BE2C (cell line): ENCODE measurements around the gene CUL1.
"Not testable (repeated sequence)": the region's sequence is repeated elsewhere in the genome, so short reads cannot be mapped to it uniquely, and the experiment has no call there.

Experiments
- DNase-seq: peaks from one replicate; pipeline ENCODE4 v3.0.0-alpha.2; 2020
- H3K27me3 ChIP-seq: fragments of 250-450 bp; sonication (Bioruptor Pico); 2 replicates; pipeline ENCODE4 v1.5.1; 2020; ENCODE audit warnings: mild to moderate bottlenecking
- H3K36me3 ChIP-seq: fragments of 250-450 bp; sonication (Bioruptor Pico); 2 replicates; pipeline ENCODE4 v1.5.1; 2020; ENCODE audit warnings: mild to moderate bottlenecking
- H3K4me1 ChIP-seq: fragments of 250-450 bp; sonication (Bioruptor Pico); 2 replicates; pipeline ENCODE4 v1.5.1; 2020
- H3K4me3 ChIP-seq: 2 replicates; pipeline ENCODE4 v1.5.1; 2011; ENCODE audit warnings: low read depth, low read length
- H3K9me3 ChIP-seq: fragments of 250-450 bp; sonication (Bioruptor Pico); 2 replicates; pipeline ENCODE4 v1.5.1; 2020
- CTCF ChIP-seq: IDR thresholded peaks from 2 replicates; pipeline ENCODE4 v1.5.1; 2012; ENCODE audit warnings: mild to moderate bottlenecking, low read depth, low read length

CUL1 gene

GRCh38 chr7:148702876-148703670 lies 4.4 kb downstream of the CUL1 start:
- Histone ChIP-seq H3K36me3 (peaks cover 7% of the 10 kb centered on the region), H3K4me3 (no peak overlapping the region), H3K9me3 (no peaks in the 10 kb centered on the region), H3K4me1 (peaks cover 5% of the 10 kb centered on the region), H3K27me3 (peaks cover 4% of the 10 kb centered on the region)
- DNase-seq, result no peak
- TF ChIP-seq CTCF, result no peak

- not testable (repeated sequence) for H3K4me1 ChIP-seq, H3K9me3 ChIP-seq, DNase-seq
Measured at GRCh38 chr7:148703671-148703962, 4.9 kb downstream of the CUL1 start.

GRCh38 chr7:148704189-148704588 lies 5.5 kb downstream of the CUL1 start:
- no peak overlapping the region for H3K4me3 ChIP-seq
- no peak for TF ChIP-seq CTCF
- DNase-seq, result no peak
- no peaks in the 10 kb centered on the region for H3K9me3 ChIP-seq
- H3K4me1 ChIP-seq, result peaks cover 5% of the 10 kb centered on the region
- H3K27me3 ChIP-seq, result peaks cover 2% of the 10 kb centered on the region
- H3K36me3 ChIP-seq, result peaks cover 2% of the 10 kb centered on the region

More at GRCh38 chr7:148703671-148703962, 4.9 kb downstream of the CUL1 start:
- not testable (repeated sequence) for H3K27me3 ChIP-seq, H3K4me3 ChIP-seq, H3K36me3 ChIP-seq

- Histone ChIP-seq H3K4me1 (peaks cover 5% of the 10 kb centered on the region), H3K4me3 (no peak overlapping the region), H3K36me3 (no peaks in the 10 kb centered on the region), H3K9me3 (no peaks in the 10 kb centered on the region), H3K27me3 (no peaks in the 10 kb centered on the region)
- TF ChIP-seq CTCF, result no peak
- no peak for DNase-seq
Measured at GRCh38 chr7:148704970-148705369, 6.3 kb downstream of the CUL1 start.

GRCh38 chr7:148706368-148706767 lies 7.7 kb downstream of the CUL1 start:
- no peak for TF ChIP-seq CTCF
- H3K27me3 ChIP-seq, result no peaks in the 10 kb centered on the region
- no peaks in the 10 kb centered on the region for H3K36me3 ChIP-seq
- H3K4me1 ChIP-seq, result no peaks in the 10 kb centered on the region; the same call in none of the 2 replicates
- no peak overlapping the region for H3K4me3 ChIP-seq
- DNase-seq, result no peak
- H3K9me3 ChIP-seq, result no peaks in the 10 kb centered on the region

GRCh38 chr7:148708026-148708885 lies 9.6 kb downstream of the CUL1 start:
- Histone ChIP-seq H3K4me1 (peaks cover 9% of the 10 kb centered on the region), H3K4me3 (no peak overlapping the region), H3K27me3 (no peaks in the 10 kb centered on the region; the same call in 1 of the 2 replicates), H3K9me3 (no peaks in the 10 kb centered on the region), H3K36me3 (0 out of 2 replicates have a peak, but pooled peaks cover 2% of the 10 kb centered on the region)
- no peak for DNase-seq
- TF ChIP-seq CTCF, result no peak
